ENCODE data around the gene RACK1. TPM values are rescaled to one million over a fixed set of nuclear protein-coding genes. Genes with fewer than 3 reads are reported as not detected.

RACK1 gene
- polyA plus RNA-seq, 1 of the 3 experiments (the other 2 are of a cell fraction), result 4,715 TPM

GRCh38 chr5:181207214-181207959 is 36.3 kb downstream of the RACK1 start (continued):
- TF ChIP-seq ZBTB33 (IDR thresholded peaks at IDR 0.05; ENCODE audit: borderline replicate concordance, low read depth) (no peak), RFX5 (IDR thresholded peaks at IDR 0.05; ENCODE audit: low read length) (no peak), FOXM1 (IDR thresholded peaks at IDR 0.05; ENCODE audit: low read depth) (no peak), CTCF (IDR thresholded peaks at IDR 0.05) (no peak), NRF1 (IDR thresholded peaks at IDR 0.05; ENCODE audit: low read depth, low read length) (no peak), RAD21 (IDR thresholded peaks at IDR 0.05; ENCODE audit: low read length) (no peak), GABPA (IDR thresholded peaks at IDR 0.05; ENCODE audit: low read depth) (peak; percentile 42; the same call in 1 of the 2 replicates), FOXJ3 (CRISPR knock-in tag; IDR thresholded peaks at IDR 0.05) (no peak)

- Histone ChIP-seq H3K9me3 (no peaks in the 10 kb centered on the region), H3K9ac (no peak overlapping the region), H3K9me2 (no peaks in the 10 kb centered on the region), H3K36me3 (replicated peaks in 1 of 2; ENCODE audit: control insufficient read depth in 1 of 2, insufficient read depth in 2 of 2, low read length in 1 of 2) (no peaks in the 10 kb centered on the region), H4K20me1 (ENCODE audit: insufficient read depth) (no peaks in the 10 kb centered on the region; the same call in 1 of the 2 replicates), H3K79me2 (ENCODE audit: insufficient read depth) (no peaks in the 10 kb centered on the region), H2AFZ (ENCODE audit: low read depth) (no peak overlapping the region; the same call in 1 of the 2 replicates), H3F3A (replicated peaks; ENCODE audit: insufficient read depth) (peaks cover 27% of the 10 kb centered on the region), H3K27me3 (ENCODE audit: insufficient read depth) (no peaks in the 10 kb centered on the region), H3K4me1 (ENCODE audit: control insufficient read depth in 1 of 2, insufficient read depth in 2 of 2, low read depth in 1 of 2, low read length in 1 of 2) (peaks cover 0 to 21% of the 10 kb centered on the region in 2 experiments; a peak in 1 of 4 replicates), H3K4me2 (peak overlapping the region; percentile 80), H3K27ac (ENCODE audit: low read depth in 2 of 2, low read length in 1 of 2) (no peak overlapping the region; a peak in 1 of 4 replicates), H3K4me3 (ENCODE audit: low read depth in 2 of 2, low read length in 1 of 2) (peak overlapping the region; percentile 62 to 75; a peak in 3 of 4 replicates)
- no peak for DNase-seq
- ChIA-PET POLR2A (interaction anchor here (1.1 to 2.4 kb wide), 3 partner anchors 14 to 33 kb away, joined by 3 to 8 read pairs (median 5); no protein-coding TSS in a partner anchor), CTCF (interaction anchor here (0.6 to 6.5 kb wide), 6 partner anchors 8 to 38 kb away, joined by 3 to 72 read pairs (median 4); partner anchors contain the start of gene TRIM41)
- WGBS (ENCODE audit: low lambda C conversion rate), result 42% methylated on average over 37 of the region's 37 CpGs
- TF ChIP-seq USF2 (IDR thresholded peaks at IDR 0.05; ENCODE audit: borderline replicate concordance, low read depth, low read length) (no peak), YY1 (IDR thresholded peaks at IDR 0.05; ENCODE audit: low read depth) (no peak), FOXJ3 (CRISPR knock-in tag; IDR thresholded peaks at IDR 0.05) (no peak), ZBTB33 (IDR thresholded peaks at IDR 0.05; ENCODE audit: borderline replicate concordance, low read depth) (no peak), JUND (IDR thresholded peaks at IDR 0.05) (no peak), ELF1 (IDR thresholded peaks at IDR 0.05) (no peak), MXI1 (IDR thresholded peaks at IDR 0.05; ENCODE audit: low read depth, low read length) (no peak), NFIC (IDR thresholded peaks at IDR 0.05; ENCODE audit: borderline replicate concordance) (no peak), IRF3 (IDR thresholded peaks at IDR 0.05; ENCODE audit: low read depth, low read length) (no peak), FOSL2 (IDR thresholded peaks at IDR 0.05; ENCODE audit: borderline replicate concordance, low read depth) (no peak), RCOR1 (IDR thresholded peaks at IDR 0.05; ENCODE audit: low read length) (no peak), FOXM1 (IDR thresholded peaks at IDR 0.05; ENCODE audit: low read depth) (no peak), SIN3A (IDR thresholded peaks at IDR 0.05; ENCODE audit: borderline replicate concordance, low read depth, low read length) (no peak)
- TF ChIP-seq, protein P1, sequence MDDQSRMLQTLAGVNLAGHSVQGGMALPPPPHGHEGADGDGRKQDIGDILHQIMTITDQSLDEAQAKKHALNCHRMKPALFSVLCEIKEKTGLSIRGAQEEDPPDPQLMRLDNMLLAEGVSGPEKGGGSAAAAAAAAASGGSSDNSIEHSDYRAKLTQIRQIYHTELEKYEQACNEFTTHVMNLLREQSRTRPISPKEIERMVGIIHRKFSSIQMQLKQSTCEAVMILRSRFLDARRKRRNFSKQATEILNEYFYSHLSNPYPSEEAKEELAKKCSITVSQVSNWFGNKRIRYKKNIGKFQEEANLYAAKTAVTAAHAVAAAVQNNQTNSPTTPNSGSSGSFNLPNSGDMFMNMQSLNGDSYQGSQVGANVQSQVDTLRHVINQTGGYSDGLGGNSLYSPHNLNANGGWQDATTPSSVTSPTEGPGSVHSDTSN (IDR thresholded peaks at IDR 0.05), result no peak
Observed at GRCh38 chr5:181205761-181206649, 37.7 kb downstream of the RACK1 start.
